K562 (cell line): ENCODE measurements around the gene ZNF208.

Source experiments
- CTCF ChIP-seq, 3 experiments: IDR thresholded peaks in 2 of 3; conservative IDR thresholded peaks in 1 of 3; 2 replicates each; pipeline ENCODE4 v1.5.1; 2011 to 2012; ENCODE audit warnings: low read length in 3 of 3, mild to moderate bottlenecking in 3 of 3, control low read depth in 2 of 3, improper control_type of control experiment in 1 of 3, inconsistent platforms in 1 of 3, low read depth in 1 of 3, mixed read lengths in 1 of 3, moderate library complexity in 1 of 3; ENCODE audit not compliant: insufficient read depth in 2 of 3
- HDAC6 ChIP-seq: IDR thresholded peaks from 2 replicates; pipeline ENCODE4 v1.6.1; 2012; ENCODE audit warnings: low read depth, mild to moderate bottlenecking, control low read depth, inconsistent platforms, low read length, moderate library complexity
- MTA3 ChIP-seq: fragments of 450-650 bp; formaldehyde crosslinking; IDR thresholded peaks from 2 replicates; pipeline ENCODE4 v1.6.1; 2017; ENCODE audit warnings: mild to moderate bottlenecking, borderline replicate concordance

GRCh38 chr19:21947775-21948174, 63.0 kb downstream of the ZNF208 start:
- no peak for TF ChIP-seq CTCF (IDR thresholded peaks at IDR 0.05 in 2 of 3, conservative IDR thresholded peaks at IDR 0.05 in 1 of 3; ENCODE audit: insufficient read depth in 2 of 3, low read depth in 1 of 3, low read length in 3 of 3)
- no peak; the same call in 1 of the 2 replicates for TF ChIP-seq MTA3
- no peak for TF ChIP-seq HDAC6
